Measurements from ENCODE around the gene TLX2. TPM values are rescaled to one million over a fixed set of nuclear protein-coding genes. Genes with fewer than 3 reads are reported as not detected.
A peak's percentile ranks its signal among the peaks of the same experiment; 100 is the strongest.

Gene TLX2
- total RNA-seq, 1 donor from 2014 or later = 0.10 TPM

DNA sequence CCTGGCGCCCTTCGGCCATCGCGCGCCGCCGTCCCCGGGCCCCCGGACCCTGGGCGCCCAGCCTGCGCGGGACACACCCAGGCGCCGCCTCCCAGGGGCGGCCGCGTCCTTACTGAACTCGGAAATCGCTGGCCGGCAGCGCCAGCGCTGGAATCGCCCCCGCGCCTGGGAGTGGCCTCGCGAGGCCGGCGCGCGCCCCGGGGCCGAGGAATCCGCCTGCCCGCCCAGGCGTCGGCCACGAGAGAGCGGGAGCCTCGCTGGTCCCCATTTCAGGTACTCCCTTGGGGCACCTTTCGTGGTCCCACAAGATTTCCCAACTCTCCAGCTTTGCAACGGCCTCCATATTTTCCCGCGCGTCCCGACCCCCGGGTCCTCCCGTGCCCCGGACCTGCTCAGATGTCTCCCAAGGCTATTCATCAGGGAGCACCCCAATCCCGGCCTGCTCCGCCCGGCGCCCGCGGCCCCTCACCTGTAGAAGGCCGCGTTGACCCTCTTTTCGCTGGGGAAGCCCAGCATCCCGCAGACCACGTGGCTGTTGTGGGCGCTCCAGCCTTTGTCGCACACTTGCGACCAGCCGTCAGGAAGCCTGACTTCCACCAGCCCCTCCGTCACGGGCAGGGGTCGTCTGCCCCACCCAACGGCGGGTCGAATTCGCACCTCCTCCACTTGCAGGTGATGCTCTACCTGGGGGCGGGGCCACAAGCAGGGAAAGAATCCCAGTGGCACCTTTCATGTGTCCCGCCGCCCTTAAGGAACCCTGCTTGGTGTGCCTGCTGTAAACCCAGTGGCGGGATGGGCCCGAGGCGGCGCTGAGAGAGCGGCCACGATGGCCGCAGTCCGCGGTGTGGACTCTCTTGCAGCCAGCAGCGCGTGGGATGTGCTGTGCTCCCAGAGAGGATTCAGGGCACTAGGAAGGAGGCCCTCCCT lies 34.9 kb downstream of the TLX2 start:
- Mint-ChIP-seq H3K4me3 (ENCODE audit: unreplicated experiment) (peak overlapping the region; percentile 65), H3K27me3 (ENCODE audit: low read depth) (no peaks in the 10 kb centered on the region), H3K27ac (ENCODE audit: unreplicated experiment) (peak overlapping the region; percentile 34), H3K36me3 (ENCODE audit: low read depth) (peaks cover 14% of the 10 kb centered on the region), H3K4me1 (ENCODE audit: low read depth) (peaks cover 49% of the 10 kb centered on the region), H3K9me3 (ENCODE audit: low read depth) (no peaks in the 10 kb centered on the region)
- no peak for DNase-seq (ENCODE audit: low spot score)
- TF ChIP-seq CTCF (IDR thresholded peaks at IDR 0.05) = peak; percentile 17

GRCh38 chr2:74550231-74550630 lies 36.0 kb downstream of the TLX2 start:
- peak overlapping the region; percentile 74 for H3K27ac Mint-ChIP-seq (ENCODE audit: unreplicated experiment)
- DNase-seq (ENCODE audit: low spot score) = no peak
- H3K27me3 Mint-ChIP-seq (ENCODE audit: low read depth) = no peaks in the 10 kb centered on the region
- peak overlapping the region; percentile 33 for H3K4me3 Mint-ChIP-seq (ENCODE audit: unreplicated experiment)
- H3K9me3 Mint-ChIP-seq (ENCODE audit: low read depth) = no peaks in the 10 kb centered on the region
- H3K4me1 Mint-ChIP-seq (ENCODE audit: low read depth) = peaks cover 55% of the 10 kb centered on the region
- no peak for TF ChIP-seq CTCF (IDR thresholded peaks at IDR 0.05)
- H3K36me3 Mint-ChIP-seq (ENCODE audit: low read depth) = peaks cover 11% of the 10 kb centered on the region

GRCh38 chr2:74551530-74551929 lies 37.3 kb downstream of the TLX2 start:
- Mint-ChIP-seq H3K4me3 (ENCODE audit: unreplicated experiment) (peak overlapping the region; percentile 97), H3K27ac (ENCODE audit: unreplicated experiment) (peak overlapping the region; percentile 9), H3K9me3 (ENCODE audit: low read depth) (no peaks in the 10 kb centered on the region), H3K4me1 (ENCODE audit: low read depth) (peaks cover 66% of the 10 kb centered on the region), H3K27me3 (ENCODE audit: low read depth) (no peaks in the 10 kb centered on the region), H3K36me3 (ENCODE audit: low read depth) (peaks cover 11% of the 10 kb centered on the region)
- no peak for DNase-seq (ENCODE audit: low spot score)
- no peak for TF ChIP-seq CTCF (IDR thresholded peaks at IDR 0.05)

DNA sequence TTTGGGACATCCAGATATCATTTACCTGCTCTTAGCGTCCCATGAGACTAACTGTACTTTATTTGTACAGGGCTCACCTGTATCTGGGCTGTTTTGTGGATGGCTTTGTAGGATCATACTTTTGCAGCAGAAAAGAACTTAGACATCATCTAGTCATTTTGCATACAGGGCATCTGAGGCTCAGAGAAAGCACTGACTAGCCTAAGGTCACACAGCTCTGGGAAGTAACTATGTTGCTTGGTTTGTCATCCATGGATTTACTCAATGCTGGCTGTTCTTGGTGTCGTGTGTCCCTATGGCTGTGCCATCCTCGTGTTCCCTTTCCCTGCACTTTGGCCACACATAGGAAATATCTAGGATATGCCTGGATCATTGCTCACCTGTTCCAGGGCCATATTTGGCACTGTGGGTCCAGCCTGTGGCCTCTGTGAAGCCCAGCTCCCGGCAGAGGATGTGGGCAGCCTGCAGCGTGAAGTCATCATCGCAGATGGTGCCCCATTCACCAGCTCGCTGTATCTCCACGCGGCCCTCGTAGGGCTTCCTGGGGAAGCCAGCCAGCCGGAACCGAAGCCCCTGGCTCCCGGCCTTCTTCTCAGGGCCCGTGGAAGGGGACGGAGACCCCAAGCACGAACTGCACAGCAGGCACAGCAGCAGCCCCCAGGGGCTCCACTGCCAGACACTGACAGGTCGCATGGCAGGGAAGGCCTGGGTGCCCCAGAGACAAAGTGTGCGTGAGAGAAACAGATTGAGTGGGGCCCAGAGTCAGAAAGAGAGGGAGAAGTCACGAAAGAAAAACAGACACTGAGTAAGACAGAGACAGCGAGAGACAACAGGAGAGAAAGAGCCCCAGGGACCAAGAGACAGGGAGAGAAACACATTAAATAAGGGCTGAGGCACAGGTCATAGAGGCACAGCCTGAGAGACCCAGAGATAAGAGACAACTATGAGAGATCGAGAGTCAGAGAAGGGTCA lies 38.0 kb downstream of the TLX2 start:
- Mint-ChIP-seq H3K4me1 (ENCODE audit: low read depth) (peaks cover 73% of the 10 kb centered on the region), H3K36me3 (ENCODE audit: low read depth) (peaks cover 11% of the 10 kb centered on the region), H3K27me3 (ENCODE audit: low read depth) (no peaks in the 10 kb centered on the region), H3K4me3 (ENCODE audit: unreplicated experiment) (peak overlapping the region; percentile 97), H3K9me3 (ENCODE audit: low read depth) (no peaks in the 10 kb centered on the region), H3K27ac (ENCODE audit: unreplicated experiment) (peak overlapping the region; percentile 97)
- no peak for DNase-seq (ENCODE audit: low spot score)
- TF ChIP-seq CTCF (IDR thresholded peaks at IDR 0.05) = no peak
